Central memory CD8-positive, alpha-beta T cell (primary cell): ENCODE results near the gene PRKCB.

ENCODE experiments used
- ATAC-seq: fragments of 150-1000 bp; cut with Tn5 transposase; replicated peaks from 2 replicates; pipeline ENCODE4 v1.10.0; 2022; ENCODE audit warnings: mild to moderate bottlenecking, moderate FRiP score, moderate number of reproducible peaks; ENCODE audit not compliant: poor library complexity, severe bottlenecking; ENCODE audit errors: extremely low read depth
- DNase-seq, 2 donors: peaks; one replicate each; pipeline ENCODE4 v3.0.0; 2021; ENCODE audit warnings: low spot score in 2 of 2
- H3K27ac Mint-ChIP-seq: one replicate; pipeline ENCODE4 v1.8.0; 2022; ENCODE audit warnings: low read depth, mild to moderate bottlenecking, moderate library complexity, mixed read lengths
- H3K27me3 Mint-ChIP-seq: one replicate; pipeline ENCODE4 v1.8.0; 2022; ENCODE audit warnings: mixed read lengths
- H3K36me3 Mint-ChIP-seq: one replicate; pipeline ENCODE4 v1.8.0; 2022; ENCODE audit warnings: mild to moderate bottlenecking, moderate library complexity, mixed read lengths; ENCODE audit not compliant: insufficient read depth
- H3K4me1 Mint-ChIP-seq: one replicate; pipeline ENCODE4 v1.8.0; 2022; ENCODE audit warnings: mixed read lengths
- H3K4me3 Mint-ChIP-seq: one replicate; pipeline ENCODE4 v1.8.0; 2022; ENCODE audit warnings: mild to moderate bottlenecking, moderate library complexity, mixed read lengths
- H3K9me3 Mint-ChIP-seq: one replicate; pipeline ENCODE4 v1.8.0; 2022; ENCODE audit warnings: mixed read lengths

PRKCB gene

GRCh38 chr16:24246911-24247607 lies 411.3 kb downstream of the PRKCB start:
- DNase-seq: no peak
- no peaks in the 10 kb centered on the region for H3K4me1 Mint-ChIP-seq
- H3K9me3 Mint-ChIP-seq: no peaks in the 10 kb centered on the region
- H3K36me3 Mint-ChIP-seq: no peaks in the 10 kb centered on the region
- H3K27ac Mint-ChIP-seq: no peak overlapping the region
- peaks cover 43% of the 10 kb centered on the region for H3K27me3 Mint-ChIP-seq
- H3K4me3 Mint-ChIP-seq: no peak overlapping the region
- no peak for ATAC-seq

- H3K27ac Mint-ChIP-seq: no peak overlapping the region
- no peaks in the 10 kb centered on the region for H3K4me1 Mint-ChIP-seq
- no peak overlapping the region for H3K4me3 Mint-ChIP-seq
- H3K9me3 Mint-ChIP-seq: no peaks in the 10 kb centered on the region
- no peak for DNase-seq
- H3K27me3 Mint-ChIP-seq: peaks cover 61% of the 10 kb centered on the region
- peaks cover 4% of the 10 kb centered on the region for H3K36me3 Mint-ChIP-seq
- ATAC-seq: peak; percentile 58
Measured at GRCh38 chr16:24253192-24253591, 417.4 kb downstream of the PRKCB start.

GRCh38 chr16:24255456-24256371 lies 419.9 kb downstream of the PRKCB start, which contains the start of gene CACNG3:
Gene CACNG3, plus strand, starts transcription at chr16:24256335. Its CDS starts 420 bp downstream, at chr16:24256755.
- ATAC-seq: no peak
- Mint-ChIP-seq H3K27me3 (peaks cover 86% of the 10 kb centered on the region), H3K36me3 (peaks cover 4% of the 10 kb centered on the region), H3K27ac (no peak within 1 kb of the TSS), H3K9me3 (no peaks in the 10 kb centered on the region), H3K4me3 (no peak within 1 kb of the TSS), H3K4me1 (no peaks in the 10 kb centered on the region)
- DNase-seq: peak; percentile 26 to 29

GRCh38 chr16:24257958-24258357 lies 422.2 kb downstream of the PRKCB start:
- Mint-ChIP-seq H3K4me3 (no peak overlapping the region), H3K27ac (no peak overlapping the region), H3K9me3 (no peaks in the 10 kb centered on the region), H3K27me3 (peaks cover 99% of the 10 kb centered on the region), H3K4me1 (no peaks in the 10 kb centered on the region), H3K36me3 (peaks cover 4% of the 10 kb centered on the region)
- ATAC-seq (no peak), DNase-seq (no peak)

- Mint-ChIP-seq H3K27ac (no peak overlapping the region), H3K27me3 (peaks cover 98% of the 10 kb centered on the region)
- ATAC-seq: no peak
Measured at GRCh38 chr16:24258791-24259190, 423.0 kb downstream of the PRKCB start.

GRCh38 chr16:24262816-24263215 lies 427.0 kb downstream of the PRKCB start:
- ATAC-seq: no peak
- peaks cover 81% of the 10 kb centered on the region for H3K27me3 Mint-ChIP-seq
- H3K27ac Mint-ChIP-seq: no peak overlapping the region
- no peak overlapping the region for H3K4me3 Mint-ChIP-seq
- H3K4me1 Mint-ChIP-seq: no peaks in the 10 kb centered on the region
- H3K9me3 Mint-ChIP-seq: no peaks in the 10 kb centered on the region
- no peak for DNase-seq
- H3K36me3 Mint-ChIP-seq: no peaks in the 10 kb centered on the region

More at GRCh38 chr16:24258791-24259190, 423.0 kb downstream of the PRKCB start:
- H3K9me3 Mint-ChIP-seq: no peaks in the 10 kb centered on the region
- DNase-seq: no peak
- H3K36me3 Mint-ChIP-seq: peaks cover 2% of the 10 kb centered on the region
- H3K4me1 Mint-ChIP-seq: no peaks in the 10 kb centered on the region
- no peak overlapping the region for H3K4me3 Mint-ChIP-seq
